RPMI7951 (cell line): ENCODE data around the gene CELSR3. TPM values are rescaled to one million over a fixed set of nuclear protein-coding genes. Genes with fewer than 3 reads are reported as not detected.

Experiments used
- DNase-seq: peaks from one replicate; pipeline ENCODE4 v3.0.0-alpha.2; 2012; ENCODE audit warnings: low read depth
- total RNA-seq: library from RNA; depleted of rRNA; stranded (reverse); fragments of >200 nt; shearing (Covaris generic); gene quantifications from 2 replicates; pipeline ENCODE4 v1.2.3, GENCODE V29; 2014; rRNA removed

CELSR3 gene
- total RNA-seq: 0.98 and 1.1 TPM in 2 replicates

- DNase-seq: peak; percentile 87
Observed at GRCh38 chr3:48662753-48663488, at the start of gene CELSR3. Gene CELSR3 (minus strand): TSS chr3:48662886. CDS start chr3:48662634, 252 bp downstream.

DNA sequence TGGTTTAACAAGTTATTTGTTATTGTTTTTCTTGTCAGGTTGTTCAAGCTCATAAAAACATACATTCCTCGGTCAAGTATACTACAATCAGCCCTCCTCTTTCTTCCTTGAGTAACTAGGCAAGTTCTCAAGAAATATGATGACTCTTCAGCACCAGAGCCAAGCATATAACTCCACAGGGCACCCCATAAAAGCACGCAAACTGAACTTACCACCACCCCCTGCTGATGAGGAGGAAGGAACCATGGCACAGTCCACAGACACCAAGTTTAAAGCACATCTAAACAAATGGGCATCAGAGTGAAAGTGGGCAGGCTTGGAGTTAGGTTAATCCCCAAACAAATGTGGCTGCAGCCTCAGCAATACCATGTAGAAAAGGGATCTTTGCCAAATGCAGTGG, 49.0 kb upstream of the CELSR3 start:
- no peak for DNase-seq

DNA sequence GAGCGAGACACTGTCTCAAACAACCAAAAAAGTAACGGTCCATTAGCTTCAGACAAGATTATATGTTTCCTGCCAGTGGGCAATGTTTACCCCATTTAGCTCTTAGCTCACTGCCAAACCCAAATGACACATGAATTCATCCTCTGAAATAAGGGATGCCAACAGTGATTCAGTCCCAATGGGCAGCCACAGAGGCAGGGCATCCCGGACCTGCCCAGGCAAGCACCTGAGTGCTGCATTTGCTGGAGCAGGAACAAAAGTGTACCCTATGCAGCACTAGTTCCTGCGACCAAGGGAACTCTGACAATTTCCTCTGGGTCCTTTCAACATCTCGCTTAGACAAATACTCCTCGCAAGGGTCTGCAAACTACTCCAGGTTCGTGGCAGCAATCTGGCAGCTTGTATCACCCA, 46.4 kb upstream of the CELSR3 start:
- DNase-seq: no peak

- DNase-seq: no peak
Observed at GRCh38 chr3:48708481-48708889, 45.8 kb upstream of the CELSR3 start.

- DNase-seq: no peak
Observed at GRCh38 chr3:48707157-48707556, 44.5 kb upstream of the CELSR3 start.

- no peak for DNase-seq
Observed at GRCh38 chr3:48702320-48702920, 39.7 kb upstream of the CELSR3 start.

DNA sequence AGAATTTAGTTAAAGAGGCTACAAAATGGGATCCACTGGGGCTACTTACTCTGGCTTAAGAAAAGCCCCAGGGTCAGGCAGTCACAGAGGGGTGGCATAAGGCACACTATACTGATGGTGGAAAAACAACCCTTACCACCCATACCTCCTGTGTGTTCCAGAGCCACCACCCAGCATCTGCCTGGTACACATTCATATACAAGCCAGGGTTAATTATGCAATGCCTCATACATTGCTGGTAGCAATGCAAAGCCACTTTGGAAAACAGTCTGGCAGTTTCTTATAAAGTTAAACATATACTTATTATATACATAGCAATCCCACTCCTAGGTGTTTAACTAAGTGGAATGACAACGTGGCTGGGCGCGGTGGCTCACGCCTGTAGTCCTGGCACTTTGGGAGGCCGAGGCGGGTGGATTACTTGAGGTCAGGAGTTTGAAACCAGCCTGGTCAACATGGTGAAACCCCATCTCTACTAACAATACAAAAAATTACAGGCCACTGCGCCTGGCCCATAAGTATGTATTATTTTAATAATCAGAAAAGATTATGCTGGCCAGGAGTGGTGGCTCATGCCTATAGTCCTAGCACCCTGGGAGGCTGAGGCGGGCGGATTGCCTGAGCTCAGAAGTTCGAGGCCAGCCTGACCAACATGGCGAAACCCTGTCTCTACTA, 38.2 kb upstream of the CELSR3 start:
- DNase-seq: no peak

DNA sequence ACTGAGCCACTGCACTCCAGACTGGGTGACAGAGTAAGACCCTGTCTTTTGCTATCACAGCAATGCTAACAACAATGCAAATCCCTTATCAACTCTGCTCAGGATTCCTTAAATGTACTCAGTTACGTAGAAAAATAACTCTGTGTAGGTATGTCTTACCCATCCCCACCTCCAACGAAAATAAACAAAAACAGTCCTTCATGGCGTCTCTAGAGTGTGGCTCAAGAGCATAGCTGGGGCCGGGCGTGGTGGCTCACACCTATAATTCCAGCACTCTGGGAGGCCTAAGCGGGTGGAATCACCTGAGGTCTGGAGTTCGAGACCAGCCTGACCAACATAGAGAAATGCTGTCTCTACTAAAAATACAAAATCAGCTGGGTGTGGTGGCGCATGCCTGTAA, 36.2 kb upstream of the CELSR3 start:
- DNase-seq: no peak

GRCh38 chr3:48697952-48698351, 35.3 kb upstream of the CELSR3 start:
- DNase-seq: no peak

DNA sequence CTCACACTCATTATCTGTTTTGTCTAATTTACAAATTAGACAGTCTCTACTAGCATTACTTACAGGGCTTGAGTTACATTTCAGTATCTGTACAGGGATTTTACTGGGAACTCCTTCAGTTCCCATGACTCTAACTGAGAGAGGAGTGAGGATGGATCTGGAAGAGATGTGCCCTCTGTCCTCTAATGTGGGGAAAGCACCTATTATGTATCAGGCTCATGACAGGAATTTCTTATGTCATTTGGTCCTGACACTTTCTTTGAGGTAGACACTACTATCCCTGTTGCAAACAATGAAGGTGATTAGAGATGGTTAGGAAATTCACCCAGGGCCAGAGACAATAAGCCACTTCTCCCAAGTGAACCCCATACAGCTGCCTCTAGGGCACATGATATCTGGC, 33.9 kb upstream of the CELSR3 start:
- no peak for DNase-seq

DNA sequence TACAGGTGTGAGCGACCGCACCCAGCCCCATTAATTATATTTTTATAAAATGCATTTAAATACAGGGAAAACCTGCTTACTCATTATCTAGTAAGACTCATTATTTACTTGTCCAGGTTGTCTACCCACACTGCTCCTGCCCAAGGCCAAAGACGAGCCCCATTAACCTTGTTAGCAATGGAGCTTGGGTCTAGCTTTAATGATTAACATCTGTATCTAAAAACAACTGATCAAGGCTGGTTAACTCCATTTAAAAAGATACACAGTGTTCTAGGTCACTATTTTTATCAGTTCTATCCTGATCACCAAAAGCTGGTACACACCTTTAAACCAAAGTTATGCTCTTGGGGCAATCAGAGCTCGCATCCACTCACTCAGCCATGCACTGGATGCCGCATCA, 33.5 kb upstream of the CELSR3 start:
- no peak for DNase-seq

DNA sequence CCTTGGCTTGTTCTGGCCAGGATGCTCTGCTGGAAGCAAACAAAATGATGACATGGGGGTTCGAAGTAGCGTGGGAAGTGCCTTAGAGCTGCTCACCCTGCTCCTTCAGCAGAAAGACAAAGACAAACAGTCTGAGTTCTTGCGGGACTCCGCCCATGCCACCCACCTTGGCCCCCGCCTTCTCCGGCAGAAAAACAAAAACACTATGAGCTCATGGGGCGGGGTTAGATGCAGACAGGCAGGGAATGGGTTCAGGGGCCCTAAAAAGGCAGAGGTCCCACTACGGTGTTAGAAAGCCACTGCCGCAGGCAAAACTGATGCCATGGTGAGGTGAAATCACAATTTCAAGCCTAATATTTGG, 32.7 kb upstream of the CELSR3 start:
- DNase-seq: no peak

- peak; percentile 81 for DNase-seq
Observed at GRCh38 chr3:48694610-48695392, 32.1 kb upstream of the CELSR3 start.

- no peak for DNase-seq
Observed at GRCh38 chr3:48693826-48694225, 31.1 kb upstream of the CELSR3 start.

DNA sequence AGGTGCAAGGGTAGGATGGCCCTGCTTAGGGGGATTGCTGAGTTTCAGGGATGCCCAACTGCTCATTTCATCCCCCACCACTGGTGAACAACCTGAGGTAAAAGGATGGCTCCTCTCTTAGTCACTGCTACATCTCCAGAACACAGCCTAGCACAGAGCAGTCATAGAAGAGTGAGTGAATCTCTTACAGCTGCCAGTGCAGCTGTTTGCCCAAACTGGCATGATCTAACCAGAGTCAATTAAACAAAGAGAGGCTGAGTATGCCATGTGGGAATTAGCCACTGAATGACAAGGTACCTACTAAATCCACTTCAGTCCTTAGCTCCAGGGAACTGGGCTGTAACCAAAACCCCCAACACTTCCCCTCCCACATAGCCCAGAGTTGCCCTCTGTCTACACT, 29.9 kb upstream of the CELSR3 start:
- DNase-seq: no peak

- no peak for DNase-seq
Observed at GRCh38 chr3:48690846-48691458, 28.3 kb upstream of the CELSR3 start.

DNA sequence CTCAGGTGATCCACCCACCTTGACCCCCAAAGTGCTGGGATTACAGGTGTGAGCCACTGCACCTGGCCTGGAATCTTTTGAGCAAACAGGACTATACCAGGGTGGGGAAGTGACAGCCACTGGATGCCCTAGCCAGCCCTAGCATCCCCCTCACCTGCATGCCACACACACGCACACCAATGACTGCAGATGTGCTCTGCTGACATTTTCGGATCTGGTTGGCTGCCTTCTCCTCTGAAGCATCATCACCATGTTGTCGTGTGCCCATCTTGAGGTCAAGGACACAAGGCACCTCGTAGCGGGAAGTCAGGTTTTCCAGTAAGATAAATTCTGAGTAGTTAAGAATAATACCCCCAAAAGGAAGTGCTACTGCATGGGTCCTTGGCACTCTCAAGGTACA, 26.7 kb upstream of the CELSR3 start:
- DNase-seq: no peak

DNA sequence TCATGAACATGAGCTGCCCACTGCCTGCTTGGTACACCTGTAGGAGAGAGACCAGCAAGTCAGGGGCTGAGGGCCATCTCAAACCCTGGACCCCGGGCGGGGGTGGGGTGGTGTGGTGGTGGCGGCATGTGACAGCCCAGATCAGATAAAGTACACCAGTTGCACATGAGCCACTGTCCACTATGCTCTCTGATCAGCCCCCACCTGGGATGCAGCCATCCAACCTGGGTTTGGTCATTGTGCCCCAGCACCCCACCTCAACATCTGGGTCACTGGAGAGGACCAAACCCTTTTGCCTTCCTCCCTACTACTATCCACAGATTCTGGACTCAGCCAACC, 26.0 kb upstream of the CELSR3 start:
- no peak for DNase-seq

- no peak for DNase-seq
Observed at GRCh38 chr3:48688032-48688736, 25.5 kb upstream of the CELSR3 start.

DNA sequence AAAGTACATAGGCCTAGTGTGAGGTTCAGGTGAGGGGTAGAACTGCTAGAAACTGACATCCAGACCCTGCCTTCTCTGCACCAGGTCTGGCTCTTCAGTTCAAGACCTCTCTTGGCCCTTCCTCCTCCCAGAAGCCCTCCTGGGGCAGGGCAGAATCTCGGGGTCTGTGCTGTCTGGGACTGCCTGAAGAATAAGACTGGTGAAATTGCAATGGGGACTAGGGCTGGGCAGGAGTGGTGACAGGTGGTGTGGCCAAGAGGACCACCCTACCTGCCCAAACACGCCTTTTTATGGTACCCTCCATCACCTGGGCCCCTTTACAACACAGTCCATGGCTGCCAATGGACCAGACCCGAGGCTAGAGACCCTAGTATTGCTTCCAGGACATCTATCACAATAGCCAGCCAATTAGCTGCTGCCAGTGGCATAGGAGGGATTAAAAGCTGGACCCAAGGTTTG, 24.6 kb upstream of the CELSR3 start:
- DNase-seq: no peak

DNA sequence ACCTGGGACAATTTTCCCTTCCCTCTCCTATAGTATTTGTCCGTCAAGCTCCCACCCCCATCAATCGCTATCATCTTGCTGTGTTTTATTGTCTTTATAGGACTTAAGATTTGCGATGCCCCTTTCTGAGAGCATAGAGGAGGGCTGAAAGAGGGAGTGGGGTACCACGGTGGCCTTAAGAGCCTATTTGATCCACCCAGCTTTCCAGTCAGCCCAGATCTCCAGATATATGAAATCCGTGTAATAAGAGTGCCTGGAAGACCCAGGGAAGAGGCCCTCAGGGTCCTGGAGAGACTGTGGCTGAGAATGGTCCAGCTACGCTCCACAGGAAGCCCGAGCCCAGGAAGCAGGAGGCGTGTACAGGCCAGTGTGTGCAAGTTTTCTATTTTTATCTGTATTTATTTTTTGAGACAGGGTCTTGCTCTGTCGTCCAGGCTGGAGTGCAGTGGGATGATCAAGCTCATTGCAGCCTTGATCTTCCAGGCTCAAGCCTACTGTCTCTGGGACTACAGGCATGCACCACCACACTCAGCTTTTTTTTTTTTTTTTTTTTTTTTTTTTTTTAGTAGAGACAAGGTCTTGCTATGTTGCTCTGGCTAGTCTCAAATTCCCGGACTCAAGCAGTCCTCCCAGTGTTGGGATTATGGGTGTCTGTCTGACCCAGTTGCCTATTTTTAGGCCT, 24.0 kb upstream of the CELSR3 start:
- no peak for DNase-seq
